Thyroid gland (tissue), 4 donors: ENCODE data around the gene FOXO3. TPM values are rescaled to one million over a fixed set of nuclear protein-coding genes. Genes with fewer than 3 reads are reported as not detected.

ENCODE experiments used
- DNase-seq, 2 donors: peaks; one replicate each; pipeline ENCODE4 v3.0.0-alpha.2; 2019
- H3K27ac ChIP-seq, 3 donors: fragments of 200-600 bp; sonication (generic); 1 replicate in 2 of 3; 2 replicates in 1 of 3; pipeline ENCODE4 v1.5.1; 2016 to 2019; ENCODE audit warnings: mild to moderate bottlenecking in 1 of 3, moderate library complexity in 1 of 3
- H3K27me3 ChIP-seq: fragments of 200-600 bp; sonication (generic); one replicate; pipeline ENCODE4 v1.5.1; 2019
- H3K36me3 ChIP-seq, 2 donors: fragments of 200-600 bp; sonication (generic); one replicate each; pipeline ENCODE4 v1.5.1; 2016 to 2019
- H3K4me1 ChIP-seq, 2 donors: fragments of 200-600 bp; sonication (generic); one replicate each; pipeline ENCODE4 v1.5.1; 2017 to 2019
- H3K4me3 ChIP-seq, 3 donors: fragments of 200-600 bp; sonication (generic); replicated peaks in 1 of 3; 1 replicate in 2 of 3; 2 replicates in 1 of 3; pipeline ENCODE4 v1.5.1; 2016; ENCODE audit warnings: mild to moderate bottlenecking in 1 of 3
- H3K9me3 ChIP-seq: fragments of 200-600 bp; sonication (generic); one replicate; pipeline ENCODE4 v1.5.1; 2017
- CTCF ChIP-seq, 6 experiments: fragments of 200-600 bp in 3 of 6; fragments of 450-650 bp in 3 of 6; sonication (generic) in 3 of 6; IDR thresholded peaks; one replicate each; pipeline ENCODE4 v1.5.1; 2016 to 2019; ENCODE audit warnings: antibody characterized with exemption in 6 of 6, mild to moderate bottlenecking in 2 of 6, inconsistent platforms in 1 of 6, moderate library complexity in 1 of 6
- POLR2A ChIP-seq, 2 donors: fragments of 450-650 bp; IDR thresholded peaks; one replicate each; pipeline ENCODE4 v1.6.1; 2017; ENCODE audit warnings: antibody characterized with exemption in 2 of 2, mild to moderate bottlenecking in 2 of 2, moderate library complexity in 1 of 2
- WGBS, 2 donors: methylation state at CpG; one replicate each; pipeline ENCODE4 v1.1.5; 2017; 5-methylcytosine and 5-hydroxymethylcytosine counted together
- intact Hi-C: fragments of 100-400 bp; cut with DNase I; formaldehyde crosslinking; loops from one replicate; pipeline ENCODE4 v1.15.1; 2023
- total RNA-seq, 4 donors: library from RNA; depleted of rRNA; stranded (reverse); fragments of >200 nt; gene quantifications; one replicate each; pipeline ENCODE4 v1.2.3, GENCODE V29; 2016

The FOXO3 gene
- total RNA-seq, 4 donors from 2014 or later = 61.8 to 103 (median 76.8) TPM

- H3K9me3 ChIP-seq = no peaks in the 10 kb centered on the region
- H3K36me3 ChIP-seq = peaks cover 0 to 4% of the 10 kb centered on the region in 2 donors
- TF ChIP-seq CTCF (IDR thresholded peaks at IDR 0.05) (no peak), POLR2A (IDR thresholded peaks at IDR 0.05) (no peak)
- H3K4me1 ChIP-seq = peaks cover 25 to 69% of the 10 kb centered on the region in 2 donors
- 89 to 90% methylated on average over 6 of the region's 6 CpGs for WGBS, 2 donors
- no peaks in the 10 kb centered on the region for H3K27me3 ChIP-seq
- no peak for DNase-seq
- no peak overlapping the region for H3K4me3 ChIP-seq
- intact Hi-C loops = no loop called here
- H3K27ac ChIP-seq = no peak overlapping the region
Observed at GRCh38 chr6:108673153-108673552, 112.4 kb downstream of the FOXO3 start.

- whole genome bisulfite sequencing, 2 donors = 43 to 68% methylated on average over 2 of the region's 2 CpGs
- TF ChIP-seq POLR2A (IDR thresholded peaks at IDR 0.05) (no peak), CTCF (IDR thresholded peaks at IDR 0.05) (no peak)
- H3K9me3 ChIP-seq = no peaks in the 10 kb centered on the region
- no peak overlapping the region for H3K27ac ChIP-seq
- no peak for DNase-seq
- peaks cover 22 to 65% of the 10 kb centered on the region in 2 donors for H3K4me1 ChIP-seq
- no peaks in the 10 kb centered on the region for H3K27me3 ChIP-seq
- H3K4me3 ChIP-seq = no peak overlapping the region
- intact Hi-C loops = no loop called here
- no peaks in the 10 kb centered on the region for H3K36me3 ChIP-seq
Observed at GRCh38 chr6:108673602-108674001, 112.9 kb downstream of the FOXO3 start.

- intact Hi-C loops = no loop called here
- Histone ChIP-seq H3K4me3 (no peak overlapping the region), H3K27ac (no peak overlapping the region), H3K9me3 (no peaks in the 10 kb centered on the region), H3K4me1 (peaks cover 8 to 50% of the 10 kb centered on the region in 2 donors), H3K36me3 (no peaks in the 10 kb centered on the region), H3K27me3 (no peaks in the 10 kb centered on the region)
- no peak for DNase-seq
- WGBS, 2 donors = 86 to 87% methylated on average over 3 of the region's 3 CpGs
- no peak for TF ChIP-seq CTCF (IDR thresholded peaks at IDR 0.05)
- TF ChIP-seq POLR2A (IDR thresholded peaks at IDR 0.05) = no peak
Observed at GRCh38 chr6:108675226-108676200, 114.8 kb downstream of the FOXO3 start.

- H3K27me3 ChIP-seq = no peaks in the 10 kb centered on the region
- no peak overlapping the region for H3K27ac ChIP-seq
- H3K4me3 ChIP-seq = no peak overlapping the region
- no peak for DNase-seq
- H3K36me3 ChIP-seq = no peaks in the 10 kb centered on the region
- TF ChIP-seq CTCF (IDR thresholded peaks at IDR 0.05) (no peak), POLR2A (IDR thresholded peaks at IDR 0.05) (no peak)
- H3K9me3 ChIP-seq = no peaks in the 10 kb centered on the region
- intact Hi-C loops = no loop called here
- WGBS, 2 donors = 82 to 92% methylated on average over 3 of the region's 3 CpGs
- peaks cover 0 to 39% of the 10 kb centered on the region in 2 donors for H3K4me1 ChIP-seq
Observed at GRCh38 chr6:108676555-108676954, 115.8 kb downstream of the FOXO3 start.

- Histone ChIP-seq H3K4me3 (no peak overlapping the region), H3K4me1 (peaks cover 0 to 31% of the 10 kb centered on the region in 2 donors), H3K9me3 (no peaks in the 10 kb centered on the region), H3K27me3 (no peaks in the 10 kb centered on the region), H3K36me3 (no peaks in the 10 kb centered on the region), H3K27ac (no peak overlapping the region)
- intact Hi-C loops = no loop called here
- TF ChIP-seq POLR2A (IDR thresholded peaks at IDR 0.05) (no peak), CTCF (IDR thresholded peaks at IDR 0.05) (no peak)
- WGBS, 2 donors = 95% methylated on average over 3 of the region's 3 CpGs
- no peak for DNase-seq
Observed at GRCh38 chr6:108677357-108677756, 116.6 kb downstream of the FOXO3 start.
